Activated CD4-positive, alpha-beta T cell treated with anti-CD3 and anti-CD28 coated beads, Interleukin-2, amount 50 U/mL, for 48 hours (primary cell): ENCODE measurements around the gene DAB2IP.

Experiments
- DNase-seq, 2 experiments: peaks; one replicate each; pipeline ENCODE4 v3.0.0-alpha.2; 2020

The DAB2IP gene

GRCh38 chr9:121807069-121807822, 155.8 kb downstream of the DAB2IP start:
- DNase-seq: no peak

GRCh38 chr9:121807823-121808278, 156.4 kb downstream of the DAB2IP start:
- no peak for DNase-seq

- no peak for DNase-seq
Observed at GRCh38 chr9:121808781-121809180, 157.3 kb downstream of the DAB2IP start.

GRCh38 chr9:121809356-121810050, 158.1 kb downstream of the DAB2IP start:
- no peak for DNase-seq

- DNase-seq: no peak
Observed at GRCh38 chr9:121810489-121810888, 159.1 kb downstream of the DAB2IP start.

GRCh38 chr9:121811140-121811539, 159.7 kb downstream of the DAB2IP start:
- DNase-seq: no peak

GRCh38 chr9:121811751-121812150, 160.3 kb downstream of the DAB2IP start:
- no peak for DNase-seq

- DNase-seq: no peak
Observed at GRCh38 chr9:121812159-121812735, 160.8 kb downstream of the DAB2IP start.

- no peak for DNase-seq
Observed at GRCh38 chr9:121813519-121814210, 162.2 kb downstream of the DAB2IP start.

GRCh38 chr9:121814594-121814993, 163.2 kb downstream of the DAB2IP start:
- no peak for DNase-seq

- no peak for DNase-seq
Observed at GRCh38 chr9:121815084-121815483, 163.7 kb downstream of the DAB2IP start.

- DNase-seq: no peak
Observed at GRCh38 chr9:121815546-121816448, 164.4 kb downstream of the DAB2IP start.

- no peak for DNase-seq
Observed at GRCh38 chr9:121816449-121816817, 165.0 kb downstream of the DAB2IP start.

GRCh38 chr9:121816845-121817450, 165.5 kb downstream of the DAB2IP start:
- no peak for DNase-seq

- no peak for DNase-seq
Observed at GRCh38 chr9:121817476-121817875, 166.0 kb downstream of the DAB2IP start.

GRCh38 chr9:121818016-121818661, 166.7 kb downstream of the DAB2IP start:
- no peak for DNase-seq

GRCh38 chr9:121818841-121819427, 167.5 kb downstream of the DAB2IP start:
- DNase-seq: no peak

- DNase-seq: no peak
Observed at GRCh38 chr9:121819428-121820231, 168.2 kb downstream of the DAB2IP start.

- no peak for DNase-seq
Observed at GRCh38 chr9:121820286-121821005, 169.0 kb downstream of the DAB2IP start.
